RCC 7860 (cell line): ENCODE measurements around the gene SETD2.
"Not testable (repeated sequence)": the region's sequence is repeated elsewhere in the genome, so short reads cannot be mapped to it uniquely, and the experiment has no call there.

Experiments used
- DNase-seq: peaks from one replicate; pipeline ENCODE4 v3.0.0-alpha.2; 2015; ENCODE audit warnings: low spot score
- FAIRE-seq: peaks from 2 replicates; lab custom pipeline; 2012; peaks lifted over from hg19 to GRCh38; lab: Jason Lieb, UNC

Gene SETD2

DNA sequence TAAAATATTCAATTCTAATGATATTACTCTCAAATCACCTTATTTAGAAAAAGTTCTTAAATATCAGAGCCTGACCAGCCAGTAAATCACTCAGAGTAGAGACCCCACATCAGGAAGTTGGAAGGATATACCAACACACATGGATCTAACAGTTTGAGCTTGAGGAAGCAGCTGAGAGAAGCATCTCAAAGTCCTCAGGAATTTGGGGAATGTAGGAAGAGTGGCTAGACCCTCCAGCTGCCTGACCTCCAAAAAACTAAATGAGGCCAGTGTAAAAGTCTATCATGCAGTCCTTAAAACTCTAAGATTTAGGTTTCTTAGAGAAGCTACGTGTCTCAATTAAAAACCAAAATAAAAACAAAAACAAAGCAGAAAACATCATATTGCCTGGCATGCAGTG lies 55.4 kb downstream of the SETD2 start:
- FAIRE-seq (no peak), DNase-seq (no peak)

DNA sequence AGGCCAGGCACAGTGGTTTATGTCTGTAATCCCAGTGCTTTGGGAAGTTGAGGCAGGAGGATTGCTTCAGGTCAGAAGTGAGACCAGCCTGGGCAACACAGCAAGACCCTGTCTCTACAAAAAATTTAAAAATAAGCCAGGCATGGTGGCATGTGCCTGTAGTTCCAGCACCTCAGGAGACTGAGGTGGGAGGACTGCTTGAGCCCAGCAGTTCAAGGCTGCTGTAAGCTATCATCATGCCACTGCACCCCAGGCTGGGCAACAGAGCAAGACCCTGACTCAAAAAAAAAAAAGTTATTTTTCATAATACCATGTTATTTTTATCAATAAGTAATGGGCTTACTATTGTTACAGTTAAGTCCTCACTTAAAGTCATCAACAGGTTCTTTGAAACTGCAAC lies 59.7 kb downstream of the SETD2 start:
- FAIRE-seq (no peak), DNase-seq (no peak)

- FAIRE-seq (no peak), DNase-seq (no peak)
Observed at GRCh38 chr3:47103619-47104018, 60.3 kb downstream of the SETD2 start.

GRCh38 chr3:47102081-47102600 lies 61.8 kb downstream of the SETD2 start:
- FAIRE-seq, result no peak
- DNase-seq, result no peak

DNA sequence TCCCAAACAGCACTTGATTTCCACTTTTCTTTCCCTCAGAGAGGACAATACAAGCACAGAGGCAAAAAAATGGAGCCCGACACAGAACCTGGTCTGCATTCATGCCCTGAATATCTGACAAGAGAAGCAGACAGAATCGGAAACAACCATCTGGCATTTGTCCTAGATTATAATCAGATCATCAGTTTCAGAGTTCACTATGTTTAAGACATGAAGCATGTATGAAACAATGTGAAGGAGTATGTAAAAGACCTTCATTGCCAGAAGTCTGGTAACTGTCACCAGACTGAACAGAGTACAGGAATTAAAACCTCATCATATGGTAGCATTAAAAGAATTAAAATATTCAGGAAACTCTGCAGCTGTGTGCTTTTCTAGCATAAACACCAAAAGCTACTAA lies 65.0 kb downstream of the SETD2 start:
- no peak for FAIRE-seq

GRCh38 chr3:47097864-47098263 lies 66.0 kb downstream of the SETD2 start:
- DNase-seq, result no peak
- no peak for FAIRE-seq

More for the DNA sequence above, 65.0 kb downstream of the SETD2 start:
- no peak for DNase-seq

DNA sequence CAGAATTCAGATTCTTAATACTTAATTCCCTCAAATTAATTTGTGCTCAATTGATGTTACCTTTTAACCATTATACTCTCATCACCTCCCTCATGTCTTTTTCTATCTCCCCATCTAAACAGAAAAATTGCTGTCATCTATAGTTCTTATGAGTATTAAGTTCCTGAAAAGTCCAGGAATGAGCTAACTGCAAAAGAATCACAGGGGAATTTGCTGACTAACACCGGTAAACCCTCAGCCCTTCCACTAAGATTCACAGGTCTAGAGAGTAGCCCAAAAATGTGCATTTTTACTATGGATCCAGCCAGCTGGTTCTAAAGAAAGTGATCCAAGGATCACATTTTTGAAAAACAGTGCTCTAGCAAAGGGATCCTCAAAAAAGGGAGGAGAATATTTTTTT lies 67.0 kb downstream of the SETD2 start:
- DNase-seq, result peak; percentile 53
- FAIRE-seq, result peak; percentile 77

DNA sequence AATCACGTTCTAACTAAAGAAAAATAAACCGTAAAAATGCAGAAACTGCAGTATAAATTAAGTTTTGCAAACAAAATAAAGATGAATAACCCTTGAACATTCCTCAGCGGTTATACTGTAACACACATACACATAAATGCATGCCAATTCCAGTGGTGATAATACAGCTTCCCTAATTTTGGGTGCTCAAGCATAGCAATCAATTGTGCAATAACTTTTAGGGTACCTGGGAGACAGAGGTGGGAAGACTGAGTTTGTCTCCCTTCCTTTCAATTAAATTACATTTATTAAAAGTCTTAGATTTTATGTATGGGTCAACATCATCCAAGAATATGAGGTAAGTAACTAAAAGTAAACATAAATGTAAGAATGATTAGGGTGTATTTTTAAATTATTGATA lies 71.8 kb downstream of the SETD2 start:
- DNase-seq (no peak), FAIRE-seq (no peak)

DNA sequence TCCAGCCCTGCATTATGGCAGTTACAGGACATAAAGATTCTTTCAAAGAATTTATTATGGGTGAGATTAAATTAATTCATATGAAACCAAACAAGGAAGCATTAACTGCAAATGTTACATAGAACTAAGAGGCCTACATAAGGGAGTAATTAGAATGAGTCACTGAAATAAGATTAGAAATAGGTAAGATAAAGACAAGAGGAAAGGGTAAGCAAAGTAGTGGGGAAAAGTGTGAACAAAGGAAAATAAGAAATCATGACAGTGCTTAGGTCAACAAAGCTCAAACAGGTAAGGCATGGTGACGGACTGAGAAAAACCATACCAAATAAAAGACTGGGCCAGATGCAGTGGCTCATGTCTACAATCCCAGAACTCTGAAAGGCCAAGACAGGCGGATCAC lies 74.3 kb downstream of the SETD2 start:
- DNase-seq, result no peak

GRCh38 chr3:47086071-47086470 lies 77.8 kb downstream of the SETD2 start:
- no peak for DNase-seq

More for the DNA sequence above, 74.3 kb downstream of the SETD2 start:
- no peak for FAIRE-seq

DNA sequence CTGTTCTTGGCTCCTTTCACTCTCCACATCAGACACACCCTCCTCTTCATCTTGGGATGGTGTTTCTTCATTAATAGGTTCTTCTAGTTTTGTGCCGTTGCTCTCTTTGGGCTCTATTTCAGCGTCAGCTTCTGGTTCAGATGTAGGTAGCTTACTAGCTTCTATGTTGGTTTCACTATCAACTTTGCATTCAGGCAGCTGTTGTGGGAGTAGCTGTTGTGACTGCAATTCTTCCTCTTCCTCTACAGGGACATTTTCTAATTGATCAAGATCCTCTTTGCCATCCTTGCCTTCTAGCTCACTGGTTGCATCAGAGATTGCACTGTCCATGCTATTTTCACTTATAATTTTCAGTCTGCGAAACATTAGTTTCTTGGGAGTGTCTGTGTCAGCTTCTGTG lies 80.1 kb downstream of the SETD2 start:
- DNase-seq (no peak), FAIRE-seq (no peak)

More at GRCh38 chr3:47086071-47086470, 77.8 kb downstream of the SETD2 start:
- FAIRE-seq, result no peak

- FAIRE-seq (no peak), DNase-seq (no peak)
Observed at GRCh38 chr3:47082519-47082918, 81.4 kb downstream of the SETD2 start.

DNA sequence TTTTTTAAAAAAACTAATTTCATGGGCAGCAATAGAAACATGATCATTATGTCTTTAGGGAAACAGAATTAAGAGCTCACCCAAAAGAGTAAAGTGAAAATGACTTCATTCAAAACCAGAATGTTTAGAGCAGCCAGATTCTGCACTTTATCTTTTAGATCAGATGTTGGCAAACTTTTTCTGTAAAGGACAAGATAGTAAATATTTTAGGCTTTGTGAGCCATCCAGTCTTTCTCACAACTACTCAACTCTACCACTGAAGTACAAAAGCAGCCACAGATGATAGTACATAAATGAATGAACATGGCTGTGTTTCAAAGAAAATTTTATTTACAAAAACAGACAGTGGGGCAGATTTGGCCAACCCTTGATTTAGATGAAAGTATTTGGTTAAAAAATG lies 84.5 kb downstream of the SETD2 start:
- FAIRE-seq (no peak), DNase-seq (no peak)

GRCh38 chr3:47073685-47074084 lies 90.2 kb downstream of the SETD2 start:
- FAIRE-seq, result no peak
- no peak for DNase-seq

DNA sequence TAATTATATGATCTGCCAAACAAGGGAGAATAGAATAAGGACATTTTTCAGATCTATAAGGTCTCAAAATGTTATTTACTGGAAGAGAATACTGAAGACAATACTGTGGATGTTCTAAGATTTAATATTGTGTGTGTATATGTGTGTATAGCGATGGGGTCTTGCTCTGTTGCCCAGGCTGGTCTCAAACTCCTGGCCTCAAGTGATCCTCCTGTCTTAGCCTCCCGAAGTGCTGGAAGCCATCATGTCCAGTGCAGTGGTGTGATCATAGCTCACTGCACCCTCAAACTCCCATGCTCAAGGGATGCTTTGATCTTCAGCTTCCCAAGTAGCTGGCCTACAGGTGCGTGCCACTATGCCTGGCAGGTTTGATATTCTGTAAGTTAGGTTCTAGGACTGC lies 93.1 kb downstream of the SETD2 start:
- no peak for FAIRE-seq
- no peak for DNase-seq

DNA sequence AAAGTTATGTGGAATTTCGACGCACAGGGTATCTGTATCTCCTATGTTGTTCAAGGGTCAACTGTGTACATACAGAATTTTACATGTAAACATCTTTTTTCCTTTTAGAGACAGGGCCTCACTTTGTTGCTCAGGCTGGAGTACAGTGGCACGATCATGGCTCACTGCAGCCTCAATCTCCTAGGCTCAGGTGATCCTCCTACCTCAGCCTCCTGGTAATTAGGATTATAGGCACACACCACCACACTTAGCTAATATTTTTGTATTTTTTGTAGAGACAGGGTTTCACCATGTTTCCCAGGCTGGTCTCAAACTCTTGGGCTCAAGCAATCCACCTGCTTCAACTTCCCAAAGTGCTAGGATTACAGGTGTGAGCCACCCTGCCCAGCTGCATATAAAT lies 97.7 kb downstream of the SETD2 start:
- not testable (repeated sequence) for FAIRE-seq, DNase-seq

GRCh38 chr3:47065681-47066080 lies 98.2 kb downstream of the SETD2 start:
- FAIRE-seq, result no peak
- DNase-seq, result no peak

DNA sequence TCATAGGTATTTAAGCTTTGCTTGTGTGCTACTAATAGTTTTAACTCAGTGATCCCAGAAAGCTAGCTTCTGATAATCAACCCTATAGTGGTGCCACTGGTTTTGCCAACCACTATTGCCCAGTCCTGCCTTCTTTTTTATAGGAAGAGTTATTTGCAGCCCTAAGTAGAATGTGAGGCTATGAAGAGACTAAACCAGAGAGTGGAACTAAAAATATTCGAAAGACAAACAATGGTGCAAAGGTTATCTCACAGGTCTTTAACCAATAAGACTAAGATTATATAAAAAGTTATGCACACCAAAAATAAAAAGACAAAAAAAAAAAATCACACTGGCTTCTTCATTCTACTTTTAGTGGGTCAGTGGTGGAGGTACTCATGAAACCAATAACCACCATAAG lies 98.9 kb downstream of the SETD2 start:
- FAIRE-seq, result no peak
- DNase-seq, result no peak

DNA sequence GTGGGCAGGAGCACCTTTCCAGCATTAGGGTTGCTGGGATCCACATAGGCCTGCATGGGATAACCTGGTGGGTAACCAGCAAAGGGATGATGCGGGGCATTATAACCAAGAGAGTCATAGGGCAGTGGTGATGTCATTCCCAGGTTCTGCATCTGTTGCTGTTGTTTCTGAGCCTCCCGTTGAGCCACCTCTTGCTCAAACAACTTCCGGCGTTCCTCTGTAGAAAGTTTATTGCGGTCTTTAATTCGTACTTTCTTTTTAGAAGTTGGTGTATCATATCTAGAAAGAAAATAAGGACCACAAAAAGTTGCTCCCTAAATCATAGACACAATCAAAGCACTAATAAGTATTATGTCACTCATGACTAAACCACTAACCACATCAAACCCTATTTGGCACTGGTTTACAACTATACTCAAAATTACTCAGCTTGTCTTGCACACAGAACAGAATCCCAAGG lies 106.7 kb downstream of the SETD2 start:
- FAIRE-seq (no peak), DNase-seq (no peak)

DNA sequence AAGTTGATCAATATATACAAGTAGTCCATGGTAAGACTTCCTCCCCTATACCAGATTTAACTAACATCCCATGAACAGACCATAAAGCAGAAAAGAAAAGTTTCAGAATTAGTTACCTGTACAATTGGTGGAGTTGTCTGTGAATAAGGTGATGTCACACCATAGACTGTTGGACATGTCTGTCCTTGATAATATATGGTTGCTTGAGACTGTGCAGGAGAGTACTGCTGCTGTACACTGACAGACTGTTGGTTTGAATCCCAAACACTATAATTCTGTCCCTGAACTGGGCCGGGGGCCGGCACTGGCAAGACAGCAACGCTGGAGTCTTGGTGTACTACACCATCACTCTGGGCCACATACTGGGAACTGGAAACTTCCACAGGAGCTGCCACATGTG lies 107.2 kb downstream of the SETD2 start:
- DNase-seq, result no peak
- FAIRE-seq, result no peak

- DNase-seq, result no peak
- no peak for FAIRE-seq
Observed at GRCh38 chr3:47054412-47054811, 109.5 kb downstream of the SETD2 start.

DNA sequence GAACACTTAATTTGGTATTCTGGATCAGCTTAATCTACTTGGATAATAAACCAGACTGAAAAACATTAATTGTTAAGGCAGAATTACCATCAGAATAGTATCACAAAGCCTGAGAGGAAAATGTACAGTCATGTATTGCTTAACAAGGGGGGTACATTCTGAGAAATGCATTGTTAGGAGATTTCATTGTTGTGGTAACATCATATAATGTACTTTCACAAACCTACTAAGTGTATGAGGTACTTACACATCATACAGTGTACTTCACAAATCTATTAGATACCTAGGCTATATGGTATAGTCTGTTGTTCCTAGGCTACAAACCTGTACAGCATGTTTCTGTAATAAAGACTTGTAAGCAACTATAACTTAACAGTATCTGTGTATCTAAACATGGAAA lies 116.2 kb downstream of the SETD2 start:
- FAIRE-seq (no peak), DNase-seq (no peak)

- DNase-seq (no peak), FAIRE-seq (no peak)
Observed at GRCh38 chr3:47047069-47047468, 116.8 kb downstream of the SETD2 start.
